GM21619 (cell line): ENCODE results near the gene PDIA6.
A peak's percentile ranks its signal among the peaks of the same experiment; 100 is the strongest.

Experiments used
- ATAC-seq: cut with Tn5 transposase; IDR thresholded peaks from one replicate; pipeline ENCODE4 v1.9.1; 2021; ENCODE audit not compliant: unreplicated experiment

PDIA6 gene

GRCh38 chr2:10812362-10813162, at the start of gene PDIA6:
Gene PDIA6 (minus strand): TSS chr2:10812785. CDS start chr2:10812696, 89 bp downstream.
- ATAC-seq, result peak; percentile 89

DNA sequence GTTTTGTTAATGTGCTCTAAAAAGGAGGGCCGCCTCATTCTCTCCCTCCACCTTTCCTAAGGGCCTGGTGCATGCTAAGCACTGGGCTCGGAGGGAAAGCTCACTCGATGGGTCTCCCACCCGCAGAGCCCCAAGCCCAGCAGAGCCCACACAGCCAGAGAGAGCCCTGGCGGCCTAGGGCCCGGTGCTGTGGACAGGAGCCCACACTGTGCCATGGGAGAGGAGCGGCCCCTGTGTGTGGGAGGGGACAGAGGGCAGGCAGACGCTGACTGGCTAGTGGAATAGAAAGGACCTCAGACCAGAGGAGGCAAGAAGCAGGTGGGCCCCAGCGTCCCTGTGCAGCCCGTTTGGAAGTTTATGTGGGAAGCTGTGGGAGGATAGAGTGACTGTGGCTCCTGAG, 49.7 kb upstream of the PDIA6 start:
- ATAC-seq, result no peak

GRCh38 chr2:10861765-10862164, 49.2 kb upstream of the PDIA6 start:
- ATAC-seq, result no peak

DNA sequence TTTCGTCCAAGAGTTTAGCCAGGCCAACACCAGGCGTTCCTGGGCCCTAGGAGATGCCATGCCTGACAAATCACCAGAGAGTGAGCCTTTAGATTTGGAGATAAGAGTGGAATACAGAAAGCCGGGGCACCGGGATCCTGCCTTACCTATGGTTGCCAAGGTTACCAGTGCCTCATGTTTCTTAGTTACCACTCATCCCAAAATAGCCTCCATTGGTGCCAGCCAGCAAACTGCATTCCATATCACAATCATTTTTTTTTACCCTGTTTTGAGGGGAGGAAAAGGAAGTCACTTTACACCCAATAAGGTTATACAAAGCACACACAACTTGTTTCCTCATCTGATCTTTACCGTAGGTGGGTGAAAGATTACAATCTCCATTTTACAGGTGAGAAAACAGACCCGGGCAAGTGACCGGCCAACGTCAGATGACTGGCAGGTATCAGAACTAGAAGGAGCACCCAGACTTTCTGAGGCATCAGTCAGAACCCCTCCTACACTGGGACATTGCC, 48.3 kb upstream of the PDIA6 start:
- no peak for ATAC-seq

GRCh38 chr2:10860081-10860813, 47.7 kb upstream of the PDIA6 start:
- no peak for ATAC-seq

GRCh38 chr2:10859278-10859677, 46.7 kb upstream of the PDIA6 start:
- no peak for ATAC-seq

- ATAC-seq, result no peak
These were observed 36.0 kb upstream of the PDIA6 start for GRCh38 chr2:10848541-10848940.

DNA sequence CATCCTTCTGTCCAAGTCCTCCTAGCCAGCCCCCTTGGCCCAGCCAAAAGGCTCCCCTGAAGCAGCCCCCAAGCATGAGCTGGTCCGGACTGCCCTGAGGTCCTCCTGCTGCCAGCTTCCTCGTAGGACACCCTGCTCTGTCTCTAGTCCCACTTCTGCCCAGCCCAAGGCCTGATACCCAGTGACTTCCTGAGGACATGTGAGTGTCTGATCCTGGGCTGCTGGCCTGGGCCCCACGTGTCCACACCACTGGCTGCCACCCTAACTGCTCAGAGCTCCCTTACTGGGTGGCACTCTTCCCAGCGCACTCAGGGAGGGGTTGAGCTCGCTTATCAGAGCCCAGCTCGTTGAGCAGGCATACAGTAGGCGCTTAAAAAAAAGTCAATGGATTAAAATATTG, 34.4 kb upstream of the PDIA6 start:
- ATAC-seq, result no peak

DNA sequence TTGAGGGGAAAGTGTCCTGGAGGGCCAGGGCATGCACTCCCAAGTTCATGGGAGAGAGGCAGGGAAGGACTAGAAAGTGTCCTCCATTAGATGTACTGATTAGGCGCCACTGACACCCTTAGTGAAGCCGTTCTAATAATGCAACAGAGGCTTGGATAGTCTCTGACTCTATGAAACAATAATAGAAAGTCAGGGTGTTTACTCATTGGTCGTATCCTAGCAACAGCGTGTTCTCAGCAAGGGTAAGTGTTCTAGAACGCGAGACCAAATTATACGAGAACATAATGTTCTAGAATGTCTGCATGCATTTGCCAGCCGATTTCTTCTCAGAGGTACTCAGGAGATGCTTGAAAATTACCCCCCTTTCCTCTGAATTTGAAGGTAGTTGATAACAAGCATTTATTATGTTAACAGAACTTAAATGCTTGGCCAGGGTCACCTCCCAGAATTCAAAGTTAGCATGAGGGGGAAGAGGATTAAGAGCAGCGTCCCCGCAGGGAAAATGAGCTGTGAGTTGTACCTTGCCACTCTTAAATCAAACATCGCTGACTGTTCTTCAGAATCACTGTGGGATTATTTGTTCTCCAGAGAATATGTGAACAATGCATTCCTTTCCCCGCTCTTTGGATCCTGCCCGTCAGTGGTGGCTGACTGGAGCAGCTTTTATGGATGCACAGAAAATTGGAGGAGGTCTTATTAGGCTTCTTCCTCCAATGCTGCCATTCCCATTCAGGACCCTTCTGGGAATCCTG, 33.7 kb upstream of the PDIA6 start:
- no peak for ATAC-seq

DNA sequence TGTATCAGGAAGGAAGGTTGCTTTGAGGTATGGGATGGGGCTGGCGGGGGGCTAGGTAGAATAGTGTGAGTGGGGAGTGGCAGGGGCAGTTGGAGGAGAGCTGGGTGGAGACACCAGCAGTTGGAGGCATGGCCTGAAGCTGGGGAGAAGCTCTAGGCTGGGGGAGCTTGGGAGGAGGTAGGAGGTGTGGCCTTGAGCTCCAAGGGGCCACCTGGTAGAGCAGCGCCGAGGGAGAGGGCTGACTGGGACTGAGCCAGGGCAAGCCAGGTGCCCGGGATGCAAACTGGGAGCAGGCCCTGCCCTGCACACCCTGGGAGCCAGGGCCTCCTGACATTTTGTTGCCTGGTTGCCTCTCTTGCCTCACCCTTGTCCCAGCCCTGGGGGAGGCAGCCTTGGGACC, 33.1 kb upstream of the PDIA6 start:
- no peak for ATAC-seq

GRCh38 chr2:10844097-10844496, 31.5 kb upstream of the PDIA6 start:
- ATAC-seq, result no peak

DNA sequence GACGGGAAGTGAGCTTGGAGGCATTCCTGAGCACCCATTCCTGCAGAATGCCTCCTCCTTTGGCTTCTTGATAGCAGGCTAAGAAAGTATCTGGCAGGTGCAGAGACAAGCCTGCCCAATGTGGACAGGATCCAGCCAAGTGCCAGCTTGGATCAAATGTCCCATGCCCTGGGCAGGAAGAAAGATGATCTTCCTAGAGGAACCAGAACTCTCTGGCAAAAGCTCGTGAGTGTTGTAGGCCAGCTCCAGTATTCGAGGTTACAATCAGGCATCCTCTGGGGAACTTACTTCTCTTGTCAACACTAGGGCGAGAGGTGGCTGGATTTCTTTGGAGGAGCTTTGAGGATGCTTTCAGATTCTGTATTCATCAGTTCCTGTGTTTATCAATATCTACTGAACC, 29.9 kb upstream of the PDIA6 start:
- no peak for ATAC-seq

DNA sequence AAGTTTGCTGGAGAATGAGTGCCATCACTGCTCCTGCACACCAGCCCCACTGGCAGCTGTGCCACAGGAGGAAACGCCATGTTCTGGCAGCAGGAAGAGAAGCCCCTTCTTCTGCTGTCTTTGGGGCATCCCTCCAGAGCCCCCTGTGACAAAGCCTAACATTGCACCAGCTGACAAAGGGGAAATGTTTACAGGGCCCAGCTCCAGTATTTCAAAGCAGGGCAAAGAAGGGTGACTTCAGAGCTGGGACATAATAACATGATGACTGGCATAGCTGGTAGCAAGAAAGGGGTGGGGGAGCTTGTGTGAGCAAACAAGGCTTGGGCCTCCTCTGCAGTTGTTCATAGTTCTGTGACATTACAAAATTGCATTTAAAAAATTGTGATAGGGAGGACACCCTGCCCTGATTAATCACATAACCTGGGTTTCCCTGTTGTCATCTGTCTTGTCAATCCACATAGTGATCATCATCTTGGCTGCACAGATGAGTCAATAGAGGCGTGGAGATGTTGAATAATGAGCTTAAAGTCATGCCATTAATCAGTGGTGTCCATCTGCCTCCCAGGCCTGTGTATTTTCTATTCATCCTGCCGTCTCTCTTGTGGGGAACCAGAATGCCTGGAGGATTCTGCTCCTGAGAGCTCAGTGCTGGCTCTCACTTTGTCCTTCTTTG, 29.1 kb upstream of the PDIA6 start:
- ATAC-seq, result no peak

GRCh38 chr2:10839813-10840212, 27.2 kb upstream of the PDIA6 start:
- no peak for ATAC-seq

GRCh38 chr2:10838734-10839133, 26.1 kb upstream of the PDIA6 start:
- ATAC-seq, result no peak

DNA sequence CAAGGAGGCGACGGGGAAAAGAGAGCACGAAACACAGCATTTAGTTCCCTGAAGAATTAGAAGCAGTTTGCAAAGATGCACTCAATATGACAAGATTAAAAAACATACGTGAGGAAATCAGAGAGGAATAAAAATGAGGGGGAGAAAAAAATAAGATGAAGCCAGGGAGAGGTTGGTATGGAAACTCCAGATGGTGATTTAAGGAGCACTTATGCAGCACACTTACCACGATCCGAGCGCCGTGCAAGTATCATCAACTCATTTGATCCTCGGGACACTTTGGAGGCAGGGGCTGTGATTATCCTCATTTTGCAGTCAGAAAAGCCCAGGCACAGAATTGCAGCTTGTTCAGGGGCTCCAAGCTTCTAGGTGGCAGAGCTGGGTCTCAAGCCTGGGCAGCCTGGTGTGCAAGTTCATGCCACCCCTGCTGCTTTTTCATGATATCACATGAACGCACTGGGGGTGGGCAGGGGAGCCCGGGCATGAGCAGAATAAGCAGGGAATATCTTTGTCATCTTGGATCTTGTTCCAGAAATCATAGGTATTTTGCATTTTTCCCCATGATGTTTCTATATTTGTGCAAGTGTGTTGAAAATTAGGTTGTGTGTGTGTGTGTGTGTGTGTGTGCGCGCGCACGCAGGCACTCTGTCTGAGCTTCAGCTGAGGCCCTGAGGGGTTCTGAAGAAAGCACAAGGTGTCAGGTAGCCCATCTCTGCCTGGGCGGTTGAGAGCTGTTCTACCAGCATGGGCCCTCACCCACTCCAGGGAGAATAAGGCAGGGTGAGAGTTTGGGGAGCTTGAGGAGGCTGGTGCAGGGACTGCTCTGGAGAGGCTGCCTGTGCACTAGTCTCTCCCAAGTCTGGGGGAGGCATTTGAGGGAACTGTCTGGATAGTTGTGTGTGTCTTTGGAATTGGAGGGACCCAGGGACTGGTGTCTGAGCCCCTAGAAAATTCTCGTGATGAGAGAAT, 25.0 kb upstream of the PDIA6 start:
- no peak for ATAC-seq

GRCh38 chr2:10835052-10835970, 22.7 kb upstream of the PDIA6 start:
- peak; percentile 70 for ATAC-seq

GRCh38 chr2:10834068-10834655, 21.6 kb upstream of the PDIA6 start:
- ATAC-seq, result no peak
